H1 (cell line): ENCODE data around the gene PSME1.

Experiments used
- ATF2 ChIP-seq: IDR thresholded peaks from 2 replicates; pipeline ENCODE4 v1.6.1; 2012; ENCODE audit warnings: low read length, inconsistent platforms
- CHD7 ChIP-seq: fragments of 300-600 bp; sonication (generic); IDR thresholded peaks from 2 replicates; pipeline ENCODE4 v1.7.1; 2012; ENCODE audit warnings: low read length, moderate library complexity, mild to moderate bottlenecking, inconsistent platforms; ENCODE audit not compliant: insufficient replicate concordance
- CTCF ChIP-seq, 3 experiments: IDR thresholded peaks; 1 replicate in 2 of 3; 2 replicates in 1 of 3; pipeline versions ENCODE4 v1.5.1 to v1.6.1; 2011; ENCODE audit warnings: low read length in 3 of 3, mild to moderate bottlenecking in 3 of 3, inconsistent platforms in 2 of 3, low read depth in 1 of 3, moderate library complexity in 1 of 3; ENCODE audit not compliant: insufficient read depth in 1 of 3; ENCODE audit errors: control extremely low read depth in 1 of 3
- HDAC2 ChIP-seq, 2 experiments: fragments of 300-600 bp in 1 of 2; sonication (generic) in 1 of 2; IDR thresholded peaks; 2 replicates each; pipeline ENCODE4 v1.6.1; 2011 to 2012; ENCODE audit warnings: low read depth in 2 of 2, low read length in 2 of 2, mild to moderate bottlenecking in 2 of 2, moderate library complexity in 2 of 2, borderline replicate concordance in 1 of 2, inconsistent platforms in 1 of 2
- HDAC6 ChIP-seq: IDR thresholded peaks from one replicate; pipeline ENCODE4 v1.7.1; 2012; ENCODE audit warnings: low read depth, mild to moderate bottlenecking, inconsistent platforms, low read length, moderate library complexity
- KDM5A ChIP-seq: fragments of 200-600 bp; IDR thresholded peaks from 2 replicates; pipeline ENCODE4 v1.7.1; 2012; ENCODE audit warnings: mild to moderate bottlenecking, low read length, inconsistent platforms, mixed read lengths
- POLR2A ChIP-seq, 2 experiments: IDR thresholded peaks; 1 replicate in 1 of 2; 2 replicates in 1 of 2; pipeline ENCODE4 v1.6.1; 2011; ENCODE audit warnings: low read depth in 2 of 2, low read length in 2 of 2, mild to moderate bottlenecking in 2 of 2; ENCODE audit errors: control extremely low read depth in 1 of 2
- SUZ12 ChIP-seq: fragments of 200-600 bp; sonication (generic); IDR thresholded peaks from 2 replicates; pipeline ENCODE4 v1.6.1; 2012; ENCODE audit warnings: mild to moderate bottlenecking, inconsistent platforms, low read length, moderate library complexity, mixed read lengths

GRCh38 chr14:24096545-24097181, 39.3 kb upstream of the PSME1 start:
- TF ChIP-seq CHD7, result no peak
- no peak for TF ChIP-seq POLR2A (IDR thresholded peaks at IDR 0.05; ENCODE audit: control extremely low read depth in 1 of 2, low read depth in 2 of 2, low read length in 2 of 2)
- no peak for TF ChIP-seq SUZ12
- no peak for TF ChIP-seq KDM5A
- TF ChIP-seq CTCF (IDR thresholded peaks at IDR 0.05; ENCODE audit: control extremely low read depth in 1 of 3, insufficient read depth in 1 of 3, low read depth in 1 of 3, low read length in 3 of 3), result no peak
- no peak for TF ChIP-seq HDAC6
- TF ChIP-seq HDAC2 (IDR thresholded peaks at IDR 0.05; ENCODE audit: borderline replicate concordance in 1 of 2, low read depth in 2 of 2, low read length in 2 of 2), result no peak
- TF ChIP-seq ATF2, result no peak
